ENCODE measurements around the gene HOXB9.

HOXB9 gene

GRCh38 chr17:48591255-48592056 lies 34.7 kb downstream of the HOXB9 start:
- no peak for DNase-seq (ENCODE audit: low read depth)
- TF ChIP-seq POLR2A (IDR thresholded peaks at IDR 0.05; ENCODE audit: extremely low read depth, insufficient read length) (no peak), CTCF (IDR thresholded peaks at IDR 0.05; ENCODE audit: low read depth, low read length) (no peak), MYC (IDR thresholded peaks at IDR 0.05; ENCODE audit: low read depth, low read length) (no peak), MAX (IDR thresholded peaks at IDR 0.05; ENCODE audit: low read depth, low read length) (no peak)

GRCh38 chr17:48590607-48591161 lies 35.5 kb downstream of the HOXB9 start:
- no peak for TF ChIP-seq MYC (IDR thresholded peaks at IDR 0.05; ENCODE audit: low read depth, low read length)
- no peak for TF ChIP-seq CTCF (IDR thresholded peaks at IDR 0.05; ENCODE audit: low read depth, low read length)
- no peak for TF ChIP-seq POLR2A (IDR thresholded peaks at IDR 0.05; ENCODE audit: extremely low read depth, insufficient read length)
- no peak for TF ChIP-seq MAX (IDR thresholded peaks at IDR 0.05; ENCODE audit: low read depth, low read length)
- no peak overlapping the region for H3K4me3 ChIP-seq (ENCODE audit: low read depth, low read length)
- DNase-seq (ENCODE audit: low read depth): no peak

More at GRCh38 chr17:48591255-48592056, 34.7 kb downstream of the HOXB9 start:
- H3K4me3 ChIP-seq (ENCODE audit: low read depth, low read length): no peak overlapping the region

GRCh38 chr17:48589831-48590606 lies 36.1 kb downstream of the HOXB9 start, which contains the start of gene HOXB3:
Gene HOXB3 (minus strand): TSS chr17:48590241. CDS start chr17:48552474, 37,767 bp downstream.
- TF ChIP-seq POLR2A (IDR thresholded peaks at IDR 0.05; ENCODE audit: extremely low read depth, insufficient read length): no peak
- no peak for TF ChIP-seq MAX (IDR thresholded peaks at IDR 0.05; ENCODE audit: low read depth, low read length)
- no peak for TF ChIP-seq CTCF (IDR thresholded peaks at IDR 0.05; ENCODE audit: low read depth, low read length)
- TF ChIP-seq MYC (IDR thresholded peaks at IDR 0.05; ENCODE audit: low read depth, low read length): no peak
- H3K4me3 ChIP-seq (ENCODE audit: low read depth, low read length): no peak within 1 kb of the TSS
- no peak for DNase-seq (ENCODE audit: low read depth)

GRCh38 chr17:48589060-48589830 lies 36.9 kb downstream of the HOXB9 start:
- no peak for TF ChIP-seq MAX (IDR thresholded peaks at IDR 0.05; ENCODE audit: low read depth, low read length)
- no peak for TF ChIP-seq POLR2A (IDR thresholded peaks at IDR 0.05; ENCODE audit: extremely low read depth, insufficient read length)
- no peak for TF ChIP-seq MYC (IDR thresholded peaks at IDR 0.05; ENCODE audit: low read depth, low read length)
- TF ChIP-seq CTCF (IDR thresholded peaks at IDR 0.05; ENCODE audit: low read depth, low read length): no peak
- no peak overlapping the region for H3K4me3 ChIP-seq (ENCODE audit: low read depth, low read length)
- no peak for DNase-seq (ENCODE audit: low read depth)

- no peak overlapping the region for H3K4me3 ChIP-seq (ENCODE audit: low read depth, low read length)
- no peak for TF ChIP-seq MAX (IDR thresholded peaks at IDR 0.05; ENCODE audit: low read depth, low read length)
- no peak for TF ChIP-seq POLR2A (IDR thresholded peaks at IDR 0.05; ENCODE audit: extremely low read depth, insufficient read length)
- TF ChIP-seq CTCF (IDR thresholded peaks at IDR 0.05; ENCODE audit: low read depth, low read length): no peak
- TF ChIP-seq MYC (IDR thresholded peaks at IDR 0.05; ENCODE audit: low read depth, low read length): no peak
- no peak for DNase-seq (ENCODE audit: low read depth)
Observed at GRCh38 chr17:48588528-48588927, 37.6 kb downstream of the HOXB9 start.

Data from NB4 (cell line).